Lower lobe of right lung (tissue), 2 donors: Measurements from ENCODE around the gene FAM120AOS. TPM values are rescaled to one million over a fixed set of nuclear protein-coding genes. Genes with fewer than 3 reads are reported as not detected.

Source experiments
- ATAC-seq, 2 donors: fragments of 200-7000 bp; cut with Tn5 transposase; one replicate each; pipeline ENCODE4 v1.9.1; 2020 to 2022; ENCODE audit warnings: mild to moderate bottlenecking in 2 of 2, moderate library complexity in 2 of 2
- DNase-seq: peaks from one replicate; pipeline ENCODE4 v3.0.0-alpha.2; 2020
- H3K27ac ChIP-seq: fragments of 200-600 bp; one replicate; pipeline ENCODE4 v1.8.0; 2022
- H3K27me3 ChIP-seq: fragments of 200-600 bp; one replicate; pipeline ENCODE4 v1.8.0; 2022; ENCODE audit warnings: low read depth
- H3K36me3 ChIP-seq: fragments of 200-600 bp; one replicate; pipeline ENCODE4 v1.8.0; 2022; ENCODE audit warnings: mild to moderate bottlenecking
- H3K4me1 ChIP-seq: fragments of 200-600 bp; one replicate; pipeline ENCODE4 v1.8.0; 2022
- H3K4me3 ChIP-seq: fragments of 200-600 bp; one replicate; pipeline ENCODE4 v1.8.0; 2022; ENCODE audit warnings: mild to moderate bottlenecking
- H3K9me3 ChIP-seq: fragments of 200-600 bp; one replicate; pipeline ENCODE4 v1.8.0; 2022
- CTCF ChIP-seq: fragments of 200-600 bp; IDR thresholded peaks from one replicate; pipeline ENCODE4 v1.8.0; 2022; ENCODE audit warnings: antibody characterized with exemption, mild to moderate bottlenecking
- intact Hi-C: fragments of 100-400 bp; cut with DNase I; formaldehyde crosslinking; loops from one replicate; pipeline ENCODE4 v1.11.0; 2022
- total RNA-seq: library from RNA; stranded (reverse); fragmentation: NEBNext Ultra II Directional; extraction: Animal tissue kit (Norgen Biotek cat#: 25700); gene quantifications from one replicate; pipeline ENCODE4 v1.2.1, GENCODE V29; 2021
- donor health status: DM: no; HTN: yes; CAD: no; lungs with severe emphysema.

The FAM120AOS gene
- total RNA-seq, 1 donor from 2014 or later = 45.0 TPM

DNA sequence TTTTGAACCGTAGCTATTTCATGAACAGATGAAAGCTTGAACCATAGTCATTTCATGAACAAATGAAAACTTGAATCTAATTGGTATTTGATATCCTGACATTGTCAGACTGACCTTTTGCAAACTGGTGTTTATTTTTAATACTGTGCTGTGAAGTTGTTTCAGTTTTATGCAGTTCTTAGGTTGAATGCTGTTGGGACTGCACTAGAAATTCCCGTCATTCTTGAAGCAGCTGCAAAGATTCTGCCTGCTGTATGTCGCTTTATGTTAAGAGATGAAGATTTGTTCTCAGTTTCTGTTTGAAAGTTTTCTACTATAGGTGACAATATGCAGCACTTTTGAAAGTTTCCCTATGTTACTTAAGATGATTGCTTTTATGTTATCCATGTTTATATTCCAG is 22.5 kb upstream of the FAM120AOS start:
- no peaks in the 10 kb centered on the region for H3K27me3 ChIP-seq
- DNase-seq = no peak
- intact Hi-C loops = no loop called here
- H3K4me3 ChIP-seq = no peak overlapping the region
- no peak for ATAC-seq
- TF ChIP-seq CTCF = no peak
- H3K36me3 ChIP-seq = peaks cover 18% of the 10 kb centered on the region
- no peak overlapping the region for H3K27ac ChIP-seq
- peaks cover 19% of the 10 kb centered on the region for H3K4me1 ChIP-seq
- H3K9me3 ChIP-seq = no peaks in the 10 kb centered on the region

- intact Hi-C loops = no loop called here
- DNase-seq = no peak
- no peak overlapping the region for H3K4me3 ChIP-seq
- no peak overlapping the region for H3K27ac ChIP-seq
- no peaks in the 10 kb centered on the region for H3K9me3 ChIP-seq
- peaks cover 18% of the 10 kb centered on the region for H3K36me3 ChIP-seq
- no peaks in the 10 kb centered on the region for H3K27me3 ChIP-seq
- no peak for ATAC-seq
- TF ChIP-seq CTCF = no peak
- H3K4me1 ChIP-seq = peaks cover 23% of the 10 kb centered on the region
Observed at GRCh38 chr9:93475108-93475507, 21.7 kb upstream of the FAM120AOS start.

DNA sequence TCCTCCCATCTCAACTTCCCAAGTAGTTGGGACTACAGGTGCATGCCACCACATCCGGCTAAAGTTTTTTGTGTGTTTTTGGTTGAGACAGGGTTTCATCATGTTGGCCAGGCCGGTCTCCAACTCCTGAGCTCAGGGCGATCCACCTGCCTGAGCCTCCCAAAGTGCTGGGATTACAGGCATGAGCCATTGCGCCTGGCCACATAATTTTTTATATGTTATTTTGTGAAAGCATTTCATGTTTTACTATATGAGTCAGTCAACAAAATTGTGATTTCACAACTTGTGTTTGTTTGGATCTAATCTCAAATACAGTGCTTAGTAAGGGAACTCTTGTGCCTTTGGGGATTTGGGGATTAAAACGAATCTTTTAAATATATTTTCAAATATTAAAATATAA is 20.0 kb upstream of the FAM120AOS start:
- DNase-seq = no peak
- Histone ChIP-seq H3K36me3 (peaks cover 18% of the 10 kb centered on the region), H3K4me3 (no peak overlapping the region), H3K9me3 (no peaks in the 10 kb centered on the region), H3K27me3 (no peaks in the 10 kb centered on the region), H3K27ac (no peak overlapping the region), H3K4me1 (peaks cover 36% of the 10 kb centered on the region)
- TF ChIP-seq CTCF = no peak
- ATAC-seq = no peak
- intact Hi-C loops = no loop called here

DNA sequence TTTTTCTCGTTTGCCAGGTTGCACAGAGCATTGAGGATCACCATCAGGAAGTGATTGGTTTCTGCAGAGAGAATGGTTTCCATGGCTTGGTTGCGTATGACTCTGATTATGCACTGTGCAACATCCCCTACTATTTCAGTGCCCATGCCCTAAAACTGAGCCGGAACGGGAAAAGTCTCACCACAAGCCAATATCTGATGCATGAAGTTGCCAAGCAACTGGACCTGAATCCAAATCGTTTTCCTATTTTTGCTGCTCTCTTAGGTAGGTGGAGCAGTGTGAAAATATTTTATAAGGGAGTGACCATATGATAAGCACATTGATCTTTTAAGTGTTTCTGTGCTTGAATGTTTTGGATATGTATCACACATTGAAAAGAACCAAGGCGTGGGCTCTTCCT is 17.7 kb upstream of the FAM120AOS start:
- intact Hi-C loops = no loop called here
- H3K27ac ChIP-seq = no peak overlapping the region
- no peak for TF ChIP-seq CTCF

DNA sequence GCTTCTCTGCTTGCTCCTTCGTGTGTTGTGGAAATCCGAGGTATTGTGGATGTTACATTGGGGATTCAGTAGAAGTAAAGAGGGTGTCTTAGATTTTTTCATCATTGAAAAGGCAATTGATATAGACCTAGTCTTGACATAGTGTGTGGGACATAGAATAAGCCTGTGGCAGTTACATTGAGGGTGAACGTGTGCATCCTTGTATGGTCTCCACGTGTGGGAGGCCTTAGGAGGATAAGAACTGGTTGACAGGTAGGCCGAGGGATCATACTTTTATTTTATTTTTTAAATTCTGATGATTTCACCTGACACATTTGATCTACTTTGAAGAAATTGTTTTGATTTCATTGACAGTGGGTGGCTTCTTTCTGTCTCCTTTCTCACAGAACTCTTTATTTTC is 17.0 kb upstream of the FAM120AOS start:
- Histone ChIP-seq H3K27ac (no peak overlapping the region), H3K36me3 (peaks cover 11% of the 10 kb centered on the region), H3K27me3 (no peaks in the 10 kb centered on the region), H3K4me1 (peaks cover 66% of the 10 kb centered on the region), H3K9me3 (no peaks in the 10 kb centered on the region), H3K4me3 (no peak overlapping the region)
- no peak for ATAC-seq
- DNase-seq = no peak
- intact Hi-C loops = no loop called here
- no peak for TF ChIP-seq CTCF

More for the DNA sequence above, 17.7 kb upstream of the FAM120AOS start:
- no peaks in the 10 kb centered on the region for H3K9me3 ChIP-seq
- no peaks in the 10 kb centered on the region for H3K27me3 ChIP-seq
- DNase-seq (no peak), ATAC-seq (peak; percentile 22 to 36)
- peaks cover 15% of the 10 kb centered on the region for H3K36me3 ChIP-seq
- H3K4me3 ChIP-seq = no peak overlapping the region
- H3K4me1 ChIP-seq = peaks cover 59% of the 10 kb centered on the region
